ENCODE results near the gene UNC13C.

UNC13C gene

GRCh38 chr15:54119051-54119450 lies 140.8 kb downstream of the UNC13C start:
- DNase-seq (ENCODE audit: low read depth in 2 of 2), result no peak

DNA sequence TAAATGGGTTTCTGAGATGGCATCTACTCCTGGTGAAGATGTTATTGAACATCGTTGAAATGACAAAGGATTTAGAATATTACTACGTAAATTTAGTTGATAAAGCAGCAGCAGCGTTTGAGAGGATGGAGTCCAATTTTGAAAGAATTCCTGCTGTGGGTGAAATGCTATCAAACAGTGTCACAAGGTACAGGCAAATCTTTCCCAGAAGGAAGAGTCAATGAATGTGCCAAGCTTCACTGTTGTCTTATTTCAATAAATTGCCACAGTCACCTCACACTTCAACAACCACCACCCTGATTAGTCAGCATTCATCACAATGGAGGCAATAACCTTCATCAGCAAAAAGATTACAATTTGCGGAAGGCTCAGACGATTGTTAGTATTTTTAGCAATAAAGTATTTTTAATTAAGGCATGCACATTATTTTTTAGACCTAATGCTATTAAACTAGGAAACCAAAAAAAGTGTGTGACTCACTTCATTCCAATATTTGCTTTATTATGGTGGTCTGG lies 142.8 kb downstream of the UNC13C start:
- no peak for DNase-seq (ENCODE audit: low read depth in 2 of 2)

DNA sequence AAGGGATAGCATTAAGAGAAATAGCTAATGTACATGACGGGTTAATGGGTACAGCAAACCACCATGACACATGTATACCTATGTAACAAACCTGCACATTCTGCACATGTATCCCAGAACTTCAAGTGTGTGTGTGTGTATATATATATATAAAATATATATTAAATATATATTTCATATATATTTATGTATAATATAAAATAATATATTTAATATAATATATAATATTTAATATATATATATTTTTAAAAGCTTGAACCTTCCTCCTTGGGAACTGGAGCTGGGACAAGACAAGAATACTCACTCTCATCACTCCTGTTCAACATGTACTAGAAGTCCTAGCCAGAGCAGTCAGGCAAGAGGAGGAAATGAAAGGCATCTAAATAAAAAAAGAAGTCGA lies 149.3 kb downstream of the UNC13C start:
- no peak for DNase-seq (ENCODE audit: low read depth in 2 of 2)

GRCh38 chr15:54131410-54131809 lies 153.2 kb downstream of the UNC13C start:
- no peak for DNase-seq (ENCODE audit: low read depth in 2 of 2)

GRCh38 chr15:54149115-54149531 lies 170.9 kb downstream of the UNC13C start:
- no peak for DNase-seq (ENCODE audit: low read depth in 2 of 2)

DNA sequence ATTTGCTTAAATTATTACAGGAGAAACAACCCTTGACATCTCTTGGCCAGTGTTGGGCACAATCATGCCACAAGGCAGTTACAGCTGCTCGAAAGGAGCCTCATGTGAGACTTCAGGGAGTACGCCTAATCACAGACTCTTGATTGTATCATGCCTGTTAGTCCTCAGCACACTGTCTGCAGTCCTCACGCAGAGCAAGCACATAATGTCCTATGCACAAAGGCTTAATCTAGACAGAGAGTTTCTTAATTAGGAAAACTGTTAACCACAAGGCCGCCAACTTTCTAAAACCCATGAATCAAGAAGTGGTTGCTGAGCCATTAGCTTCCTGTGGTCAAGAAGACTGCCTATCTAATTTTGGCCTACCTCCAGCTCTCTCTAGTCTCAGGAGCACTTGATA lies 172.0 kb downstream of the UNC13C start:
- DNase-seq (ENCODE audit: low read depth in 2 of 2), result no peak

GRCh38 chr15:54159012-54159411 lies 180.8 kb downstream of the UNC13C start:
- no peak for DNase-seq (ENCODE audit: low read depth in 2 of 2)

DNA sequence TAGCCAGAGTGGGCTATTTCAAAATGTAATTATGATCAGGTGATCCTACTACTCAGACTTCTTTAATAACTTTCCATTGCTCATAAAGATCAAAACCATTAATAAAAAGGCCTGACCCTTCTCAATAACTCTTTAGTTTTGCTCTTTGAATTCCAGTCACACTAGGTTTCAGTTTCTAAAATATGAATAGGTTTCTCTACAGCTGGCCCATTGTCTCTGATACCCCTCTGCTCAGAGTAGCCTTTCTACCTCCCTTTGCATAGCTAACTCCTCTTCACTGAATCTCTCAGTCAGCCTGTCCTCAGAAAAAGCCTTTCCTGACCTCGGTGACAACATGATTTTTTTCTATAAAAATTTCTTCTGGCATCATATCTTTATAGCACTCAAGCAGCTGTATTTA lies 209.1 kb downstream of the UNC13C start:
- no peak for DNase-seq (ENCODE audit: low read depth in 2 of 2)

GRCh38 chr15:54197995-54198394 lies 219.8 kb downstream of the UNC13C start:
- no peak for DNase-seq (ENCODE audit: low read depth in 2 of 2)

- DNase-seq (ENCODE audit: low read depth in 2 of 2), result no peak
Observed at GRCh38 chr15:54206586-54207321, 228.5 kb downstream of the UNC13C start.

- DNase-seq (ENCODE audit: low read depth in 2 of 2), result no peak
Observed at GRCh38 chr15:54208786-54209185, 230.5 kb downstream of the UNC13C start.

- DNase-seq (ENCODE audit: low read depth in 2 of 2), result no peak
Observed at GRCh38 chr15:54212635-54213034, 234.4 kb downstream of the UNC13C start.

- no peak for DNase-seq (ENCODE audit: low read depth in 2 of 2)
Observed at GRCh38 chr15:54226455-54226854, 248.2 kb downstream of the UNC13C start.

DNA sequence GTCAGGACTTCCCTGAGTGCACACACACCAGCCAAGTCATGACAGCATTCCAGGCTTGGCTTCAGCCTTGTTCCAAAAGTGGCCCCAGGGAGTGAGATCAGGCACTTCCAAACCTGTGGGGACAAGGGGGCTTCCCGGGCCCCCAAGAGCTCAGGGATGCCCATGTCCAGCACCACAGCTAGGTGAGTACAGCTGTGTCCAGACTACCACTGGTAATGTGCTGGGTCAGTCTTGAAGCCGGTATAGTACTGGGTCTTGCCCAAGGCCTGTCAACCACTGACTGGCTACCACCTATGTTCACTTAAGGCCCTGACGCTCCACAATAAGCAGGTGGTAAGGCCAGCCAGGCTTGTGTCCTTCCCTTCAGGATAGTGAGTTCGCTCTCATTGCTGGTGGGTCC lies 249.3 kb downstream of the UNC13C start:
- no peak for DNase-seq (ENCODE audit: low read depth in 2 of 2)

- DNase-seq (ENCODE audit: low read depth in 2 of 2), result no peak
Observed at GRCh38 chr15:54250326-54250725, 272.1 kb downstream of the UNC13C start.

- no peak for DNase-seq (ENCODE audit: low read depth in 2 of 2)
Observed at GRCh38 chr15:54256190-54256589, 277.9 kb downstream of the UNC13C start.

GRCh38 chr15:54273928-54274327 lies 295.7 kb downstream of the UNC13C start:
- DNase-seq (ENCODE audit: low read depth in 2 of 2), result no peak

GRCh38 chr15:54277834-54278233 lies 299.6 kb downstream of the UNC13C start:
- DNase-seq (ENCODE audit: low read depth in 2 of 2), result no peak

DNA sequence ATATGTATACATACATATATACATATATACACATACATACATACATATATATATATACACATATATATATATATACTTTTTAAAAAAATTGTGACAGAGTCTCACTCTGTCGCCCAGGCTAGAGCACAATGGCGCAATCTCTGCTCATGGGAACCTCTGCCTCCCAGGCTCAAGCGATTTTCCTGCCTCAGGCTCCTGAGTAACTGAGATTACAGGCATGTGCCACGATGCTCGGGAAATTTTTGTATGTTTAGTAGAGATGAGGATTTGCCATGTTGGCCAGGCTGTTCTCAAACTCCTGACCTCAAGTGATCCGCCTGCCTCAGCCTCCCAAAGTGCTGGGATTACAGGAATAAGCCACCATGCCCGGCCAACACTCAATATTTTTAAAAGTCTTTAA lies 302.5 kb downstream of the UNC13C start:
- DNase-seq (ENCODE audit: low read depth in 2 of 2), result no peak

- DNase-seq (ENCODE audit: low read depth in 2 of 2), result no peak
Observed at GRCh38 chr15:54282228-54282836, 304.1 kb downstream of the UNC13C start.

DNA sequence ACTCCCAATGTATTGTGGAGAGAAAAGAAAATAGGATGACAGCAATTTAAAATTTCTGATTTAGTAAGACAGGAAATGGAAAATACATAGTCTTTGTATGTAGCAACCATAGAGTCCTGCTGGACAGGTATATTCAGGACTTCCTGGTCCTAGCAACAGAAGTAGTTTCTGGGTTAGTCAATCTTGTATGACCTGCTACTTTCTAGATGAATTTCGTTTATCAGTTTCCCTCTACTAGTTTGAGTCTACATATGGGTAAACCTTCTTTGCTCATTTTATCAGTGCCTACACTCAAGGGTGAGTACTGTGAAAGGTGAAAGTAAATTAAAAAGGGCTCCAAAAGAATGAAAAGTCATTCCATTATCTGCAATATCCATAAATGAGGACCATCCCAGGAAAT lies 309.8 kb downstream of the UNC13C start:
- DNase-seq (ENCODE audit: low read depth in 2 of 2), result no peak

DNA sequence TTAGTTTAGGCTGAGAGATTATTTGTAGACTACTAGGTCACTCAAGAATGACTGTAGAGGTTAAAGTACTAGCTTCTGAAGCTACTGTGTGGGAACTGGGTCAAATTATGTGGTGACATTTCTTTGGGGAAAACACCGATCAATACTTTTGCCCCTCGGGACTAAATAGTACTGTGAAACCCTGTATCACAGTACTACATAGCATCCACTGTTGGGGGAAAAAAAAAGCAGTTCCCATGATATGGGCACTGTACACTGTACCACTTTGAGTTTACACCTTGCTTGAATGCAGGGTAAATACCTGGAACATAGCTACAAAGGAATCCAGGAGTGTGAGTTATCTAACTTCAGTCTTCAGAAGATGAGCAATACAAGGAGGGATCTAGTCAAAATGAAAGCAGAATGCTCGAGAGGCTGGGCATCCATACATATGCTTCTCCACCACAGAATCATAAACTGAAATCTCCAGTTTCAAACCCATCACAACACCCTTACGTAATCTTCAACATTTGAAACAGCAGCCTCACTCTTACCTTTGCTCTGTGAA lies 311.4 kb downstream of the UNC13C start:
- no peak for DNase-seq (ENCODE audit: low read depth in 2 of 2)

DNA sequence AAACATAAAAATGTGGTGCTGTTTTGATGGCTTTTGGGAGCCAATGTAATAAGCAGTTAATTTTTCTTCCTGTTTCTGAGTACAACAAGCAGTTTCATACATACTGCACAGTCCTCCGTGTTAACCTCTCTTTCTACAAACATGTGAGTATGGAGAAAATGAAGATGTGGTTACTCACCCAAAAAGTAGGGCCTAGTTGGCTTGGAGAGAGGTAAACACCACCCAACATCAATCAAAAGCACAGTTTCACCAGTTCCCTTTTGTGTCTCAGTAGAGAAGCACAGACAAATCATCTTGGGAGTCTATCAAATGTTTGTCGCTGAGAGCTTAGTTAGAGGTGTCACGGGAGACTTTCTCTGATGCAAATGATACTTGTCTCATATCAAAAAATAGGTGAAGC lies 320.2 kb downstream of the UNC13C start:
- DNase-seq (ENCODE audit: low read depth in 2 of 2), result no peak
